Mammary epithelial cell (primary cell): ENCODE results near the gene GTF2H2.
"Not testable (repeated sequence)": the region's sequence is repeated elsewhere in the genome, so short reads cannot be mapped to it uniquely, and the experiment has no call there.

ENCODE experiments used
- EZH2 ChIP-seq: IDR thresholded peaks from 2 replicates; pipeline ENCODE4 v1.6.1; 2012; ENCODE audit warnings: low read length, inconsistent platforms, borderline replicate concordance
- TF ChIP-seq, protein P1 (sequence below), 2 donors: IDR thresholded peaks in 1 of 2; conservative IDR thresholded peaks in 1 of 2; 2 replicates each; pipeline ENCODE4 v1.5.1; 2011 to 2012; ENCODE audit warnings: inconsistent platforms in 2 of 2, low read length in 2 of 2, mild to moderate bottlenecking in 2 of 2, control low read depth in 1 of 2, low read depth in 1 of 2; ENCODE audit not compliant: insufficient read depth in 1 of 2; ENCODE audit errors: extremely low read depth in 1 of 2

DNA sequence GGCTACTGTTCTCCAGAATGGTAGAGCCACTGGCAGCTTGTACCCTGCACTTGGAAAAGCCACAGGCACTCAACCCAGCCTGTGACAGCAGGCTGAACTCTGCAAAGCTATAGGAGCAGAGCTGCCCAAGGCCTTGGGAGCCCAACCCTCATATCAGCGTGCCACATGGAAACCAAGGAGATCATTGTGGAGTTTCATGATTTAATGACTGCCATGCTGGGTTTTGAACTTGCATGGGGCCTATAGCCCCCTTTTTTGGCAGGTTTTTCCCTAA is 30.4 kb upstream of the GTF2H2 start:
- TF ChIP-seq EZH2, result not testable (repeated sequence)
- TF ChIP-seq, protein P1, sequence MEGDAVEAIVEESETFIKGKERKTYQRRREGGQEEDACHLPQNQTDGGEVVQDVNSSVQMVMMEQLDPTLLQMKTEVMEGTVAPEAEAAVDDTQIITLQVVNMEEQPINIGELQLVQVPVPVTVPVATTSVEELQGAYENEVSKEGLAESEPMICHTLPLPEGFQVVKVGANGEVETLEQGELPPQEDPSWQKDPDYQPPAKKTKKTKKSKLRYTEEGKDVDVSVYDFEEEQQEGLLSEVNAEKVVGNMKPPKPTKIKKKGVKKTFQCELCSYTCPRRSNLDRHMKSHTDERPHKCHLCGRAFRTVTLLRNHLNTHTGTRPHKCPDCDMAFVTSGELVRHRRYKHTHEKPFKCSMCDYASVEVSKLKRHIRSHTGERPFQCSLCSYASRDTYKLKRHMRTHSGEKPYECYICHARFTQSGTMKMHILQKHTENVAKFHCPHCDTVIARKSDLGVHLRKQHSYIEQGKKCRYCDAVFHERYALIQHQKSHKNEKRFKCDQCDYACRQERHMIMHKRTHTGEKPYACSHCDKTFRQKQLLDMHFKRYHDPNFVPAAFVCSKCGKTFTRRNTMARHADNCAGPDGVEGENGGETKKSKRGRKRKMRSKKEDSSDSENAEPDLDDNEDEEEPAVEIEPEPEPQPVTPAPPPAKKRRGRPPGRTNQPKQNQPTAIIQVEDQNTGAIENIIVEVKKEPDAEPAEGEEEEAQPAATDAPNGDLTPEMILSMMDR (conservative IDR thresholded peaks at IDR 0.05 in 1 of 2, IDR thresholded peaks at IDR 0.05 in 1 of 2; ENCODE audit: extremely low read depth in 1 of 2, insufficient read depth in 1 of 2, low read depth in 1 of 2, low read length in 2 of 2), result not testable (repeated sequence)
